Kidney (tissue), 14 donors: ENCODE results near the gene S100A5. TPM values are rescaled to one million over a fixed set of nuclear protein-coding genes. Genes with fewer than 3 reads are reported as not detected.
"Not testable (repeated sequence)": the region's sequence is repeated elsewhere in the genome, so short reads cannot be mapped to it uniquely, and the experiment has no call there.

Experiments used
- DNase-seq, 5 donors: peaks; one replicate each; pipeline ENCODE4 v3.0.0-alpha.2; 2013 to 2020
- FAIRE-seq: peaks from 2 replicates; lab custom pipeline; 2012; peaks lifted over from hg19 to GRCh38; lab: Jason Lieb, UNC
- H3K27ac ChIP-seq, 2 donors: one replicate each; pipeline ENCODE4 v1.7.0; 2013; ENCODE audit warnings: low read depth in 2 of 2, low read length in 2 of 2, inconsistent platforms in 1 of 2
- H3K27me3 ChIP-seq: one replicate; pipeline ENCODE4 v1.7.1; 2013; ENCODE audit warnings: low read length, inconsistent platforms; ENCODE audit not compliant: control insufficient read depth, insufficient read depth
- H3K36me3 ChIP-seq, 3 donors: one replicate each; pipeline versions ENCODE4 v1.7.0 to v1.7.1; 2013; ENCODE audit warnings: low read length in 3 of 3, control low read depth in 1 of 3, inconsistent platforms in 1 of 3; ENCODE audit not compliant: insufficient read depth in 3 of 3, control insufficient read depth in 2 of 3
- H3K4me1 ChIP-seq, 3 donors: one replicate each; pipeline versions ENCODE4 v1.7.0 to v1.7.1; 2013; ENCODE audit warnings: low read length in 3 of 3, inconsistent platforms in 1 of 3, low read depth in 1 of 3; ENCODE audit not compliant: control insufficient read depth in 2 of 3, insufficient read depth in 2 of 3
- H3K4me3 ChIP-seq, 3 donors: one replicate each; pipeline versions ENCODE4 v1.7.0 to v1.8.1; 2013; ENCODE audit warnings: low read length in 3 of 3, control low read depth in 1 of 3, inconsistent platforms in 1 of 3
- H3K9ac ChIP-seq, 3 donors: one replicate each; pipeline versions ENCODE4 v1.7.0 to v1.7.1; 2013; ENCODE audit warnings: low read length in 3 of 3, control low read depth in 1 of 3, inconsistent platforms in 1 of 3
- H3K9me3 ChIP-seq, 3 donors: one replicate each; pipeline versions ENCODE4 v1.7.0 to v1.7.1; 2013; ENCODE audit warnings: low read length in 3 of 3, control low read depth in 1 of 3, inconsistent platforms in 1 of 3; ENCODE audit not compliant: control insufficient read depth in 2 of 3, insufficient read depth in 1 of 3
- intact Hi-C: fragments of 100-400 bp; cut with DNase I; formaldehyde crosslinking; loops from one replicate; pipeline ENCODE4 v1.11.1; 2022
- polyA plus RNA-seq: library from polyadenylated mRNA; stranded (reverse); fragments of 350-450 nt; fragmentation: Illumina TruSeq; extraction: RNeasy Lipid Tissue Mini Kit (QIAGEN cat#74804); gene quantifications from one replicate; pipeline ENCODE4 v1.2.3, GENCODE V29; 2014; ENCODE audit warnings: low read depth, low replicate concordance; ENCODE audit not compliant: insufficient read depth
- total RNA-seq: library from RNA; stranded (reverse); fragmentation: NEBNext Ultra II Directional; extraction: Animal tissue kit (Norgen Biotek cat#: 25700); gene quantifications from one replicate; pipeline ENCODE4 v1.2.1, GENCODE V29; 2021
- TF ChIP-seq, protein P1 (sequence below): IDR thresholded peaks from 3 replicates; pipeline ENCODE4 v1.5.1; 2012; ENCODE audit warnings: mild to moderate bottlenecking, moderate library complexity, borderline replicate concordance; ENCODE audit not compliant: insufficient read depth; ENCODE audit errors: extremely low read depth
- donor health status: control.
- donor health status: control.
- donor health status: control.
- donor health status: control.
- donor health status: control.
- donor health status: DM: yes; HTN: yes; CAD: no.
- donor health status: Normal renal cell carcinoma (clear cell type).

S100A5 gene
- total and polyA plus RNA-seq, 2 donors from 2014 or later = 0.91 to 1.9 TPM

DNA sequence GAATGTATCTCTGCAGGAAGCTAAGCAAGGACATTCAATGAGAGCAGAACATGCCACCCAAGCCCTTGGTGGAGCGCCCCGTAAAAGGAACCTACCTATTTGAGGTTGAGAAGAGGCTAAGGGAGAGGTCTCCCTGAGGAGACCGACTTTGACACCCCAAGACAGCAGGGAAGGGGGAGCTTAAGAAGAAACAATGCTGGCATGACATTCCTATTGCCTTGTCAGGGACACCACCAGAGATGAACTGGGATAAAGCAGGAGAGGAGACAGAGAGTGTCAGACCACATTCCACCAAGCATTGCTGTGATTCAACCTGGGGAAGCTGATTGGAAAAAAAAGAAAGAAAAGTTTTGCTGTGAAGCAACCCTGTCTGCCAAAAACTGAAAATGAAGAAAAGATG, 38.2 kb upstream of the S100A5 start:
- H3K36me3 ChIP-seq = no peaks in the 10 kb centered on the region
- DNase-seq (peak in 1 of 5 donors; percentile 2), FAIRE-seq (no peak)
- intact Hi-C loops = no loop called here
- no peak overlapping the region for H3K9ac ChIP-seq
- no peaks in the 10 kb centered on the region for H3K27me3 ChIP-seq
- H3K27ac ChIP-seq = no peak overlapping the region
- no peaks in the 10 kb centered on the region for H3K9me3 ChIP-seq
- TF ChIP-seq, protein P1, sequence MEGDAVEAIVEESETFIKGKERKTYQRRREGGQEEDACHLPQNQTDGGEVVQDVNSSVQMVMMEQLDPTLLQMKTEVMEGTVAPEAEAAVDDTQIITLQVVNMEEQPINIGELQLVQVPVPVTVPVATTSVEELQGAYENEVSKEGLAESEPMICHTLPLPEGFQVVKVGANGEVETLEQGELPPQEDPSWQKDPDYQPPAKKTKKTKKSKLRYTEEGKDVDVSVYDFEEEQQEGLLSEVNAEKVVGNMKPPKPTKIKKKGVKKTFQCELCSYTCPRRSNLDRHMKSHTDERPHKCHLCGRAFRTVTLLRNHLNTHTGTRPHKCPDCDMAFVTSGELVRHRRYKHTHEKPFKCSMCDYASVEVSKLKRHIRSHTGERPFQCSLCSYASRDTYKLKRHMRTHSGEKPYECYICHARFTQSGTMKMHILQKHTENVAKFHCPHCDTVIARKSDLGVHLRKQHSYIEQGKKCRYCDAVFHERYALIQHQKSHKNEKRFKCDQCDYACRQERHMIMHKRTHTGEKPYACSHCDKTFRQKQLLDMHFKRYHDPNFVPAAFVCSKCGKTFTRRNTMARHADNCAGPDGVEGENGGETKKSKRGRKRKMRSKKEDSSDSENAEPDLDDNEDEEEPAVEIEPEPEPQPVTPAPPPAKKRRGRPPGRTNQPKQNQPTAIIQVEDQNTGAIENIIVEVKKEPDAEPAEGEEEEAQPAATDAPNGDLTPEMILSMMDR = no peak
- H3K4me3 ChIP-seq = no peak overlapping the region
- no peaks in the 10 kb centered on the region for H3K4me1 ChIP-seq

DNA sequence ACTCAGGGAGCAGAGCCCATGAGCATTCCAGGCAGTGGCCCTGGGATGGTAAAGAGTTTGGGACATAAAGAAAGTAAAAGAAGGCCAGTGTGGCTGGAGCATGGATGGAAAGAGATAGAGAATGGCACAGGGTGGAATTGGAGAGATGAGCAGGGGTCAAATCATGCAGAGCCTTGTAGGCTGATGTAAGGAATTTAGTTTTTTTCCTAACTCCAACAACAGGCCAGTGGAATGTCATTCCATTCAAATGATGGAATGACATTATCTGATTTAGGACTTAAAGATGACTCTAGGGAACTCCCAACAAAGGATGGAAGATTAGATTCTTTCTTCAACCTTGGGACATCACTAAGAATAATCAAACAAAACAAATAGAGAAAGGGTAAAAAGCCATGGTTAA, 37.8 kb upstream of the S100A5 start:
- H3K9ac ChIP-seq = no peak overlapping the region
- FAIRE-seq = no peak
- no peaks in the 10 kb centered on the region for H3K4me1 ChIP-seq
- H3K27me3 ChIP-seq = no peaks in the 10 kb centered on the region
- H3K4me3 ChIP-seq = no peak overlapping the region
- no peak overlapping the region for H3K27ac ChIP-seq
- intact Hi-C loops = no loop called here
- DNase-seq = no peak
- no peaks in the 10 kb centered on the region for H3K36me3 ChIP-seq
- H3K9me3 ChIP-seq = no peaks in the 10 kb centered on the region
- TF ChIP-seq, protein P1 = no peak

DNA sequence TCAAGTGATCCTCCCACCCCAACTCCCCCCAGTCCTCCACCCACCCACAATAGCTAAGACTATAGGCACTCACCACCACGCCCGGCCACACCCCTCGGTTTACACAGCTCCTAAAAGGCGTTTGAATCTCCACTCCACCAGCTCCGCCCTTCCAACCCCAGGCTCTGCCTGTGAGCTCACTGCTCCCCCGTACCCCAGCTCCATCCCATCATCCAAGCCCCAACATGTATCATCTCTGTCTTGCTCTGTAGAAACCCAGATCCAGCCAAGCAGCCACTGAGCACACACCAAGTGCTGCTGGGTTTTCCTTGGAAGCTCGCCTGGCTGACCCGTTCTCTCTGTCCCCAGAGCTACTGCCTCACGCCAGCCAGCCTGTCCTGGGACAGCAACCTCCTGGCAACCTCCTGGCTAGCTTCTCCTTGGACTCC, 36.9 kb upstream of the S100A5 start:
- Histone ChIP-seq H3K27me3 (no peaks in the 10 kb centered on the region), H3K9ac (no peak overlapping the region), H3K4me3 (no peak overlapping the region), H3K27ac (no peak overlapping the region), H3K9me3 (no peaks in the 10 kb centered on the region), H3K36me3 (no peaks in the 10 kb centered on the region), H3K4me1 (no peaks in the 10 kb centered on the region)
- TF ChIP-seq, protein P1 = no peak
- intact Hi-C loops = no loop called here
- DNase-seq = peak in 1 of 5 donors; percentile 75
- FAIRE-seq = no peak

DNA sequence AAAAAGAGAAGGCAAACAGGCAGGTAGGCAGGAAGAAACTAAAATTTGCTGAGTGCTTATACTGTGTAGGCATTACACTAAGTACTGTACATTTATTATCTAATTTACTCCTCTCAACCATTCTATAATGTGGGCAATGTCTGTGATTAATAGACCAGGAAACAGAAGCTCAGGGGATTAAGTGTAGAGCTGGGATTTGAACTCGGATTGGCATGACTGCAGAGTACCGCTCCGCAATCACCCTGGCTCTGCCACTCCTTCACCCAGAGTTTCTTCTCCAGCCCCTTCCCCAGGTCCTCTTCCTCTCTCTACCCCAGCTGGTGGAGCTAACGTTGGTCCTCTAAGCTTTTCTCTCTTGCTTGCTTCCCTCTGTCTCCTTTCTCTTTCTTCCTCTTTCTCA, 36.4 kb upstream of the S100A5 start:
- Histone ChIP-seq H3K36me3 (no peaks in the 10 kb centered on the region), H3K4me3 (no peak overlapping the region), H3K27ac (no peak overlapping the region), H3K9me3 (no peaks in the 10 kb centered on the region), H3K4me1 (no peaks in the 10 kb centered on the region), H3K9ac (no peak overlapping the region), H3K27me3 (no peaks in the 10 kb centered on the region)
- intact Hi-C loops = no loop called here
- TF ChIP-seq, protein P1 = no peak
- FAIRE-seq (no peak), DNase-seq (peak in 1 of 5 donors; percentile 3)

DNA sequence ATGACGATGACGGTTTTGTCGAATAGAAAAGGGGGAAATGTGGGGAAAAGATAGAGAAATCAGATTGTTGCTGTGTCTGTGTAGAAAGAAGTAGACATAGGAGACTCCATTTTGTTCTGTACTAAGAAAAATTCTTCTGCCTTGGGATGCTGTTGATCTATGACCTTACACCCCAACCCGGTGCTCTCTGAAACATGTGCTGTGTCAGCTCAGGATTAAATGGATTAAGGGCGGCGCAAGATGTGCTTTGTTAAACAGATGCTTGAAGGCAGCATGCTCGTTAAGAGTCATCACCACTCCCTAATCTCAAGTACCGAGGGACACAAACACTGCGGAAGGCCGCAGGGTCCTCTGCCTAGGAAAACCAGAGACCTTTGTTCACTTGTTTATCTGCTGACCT, 34.8 kb upstream of the S100A5 start:
- H3K4me1 ChIP-seq, FAIRE-seq, intact Hi-C loops, H3K27ac ChIP-seq, H3K9ac ChIP-seq, H3K4me3 ChIP-seq, DNase-seq, H3K36me3 ChIP-seq, H3K9me3 ChIP-seq, H3K27me3 ChIP-seq: not testable (repeated sequence)

DNA sequence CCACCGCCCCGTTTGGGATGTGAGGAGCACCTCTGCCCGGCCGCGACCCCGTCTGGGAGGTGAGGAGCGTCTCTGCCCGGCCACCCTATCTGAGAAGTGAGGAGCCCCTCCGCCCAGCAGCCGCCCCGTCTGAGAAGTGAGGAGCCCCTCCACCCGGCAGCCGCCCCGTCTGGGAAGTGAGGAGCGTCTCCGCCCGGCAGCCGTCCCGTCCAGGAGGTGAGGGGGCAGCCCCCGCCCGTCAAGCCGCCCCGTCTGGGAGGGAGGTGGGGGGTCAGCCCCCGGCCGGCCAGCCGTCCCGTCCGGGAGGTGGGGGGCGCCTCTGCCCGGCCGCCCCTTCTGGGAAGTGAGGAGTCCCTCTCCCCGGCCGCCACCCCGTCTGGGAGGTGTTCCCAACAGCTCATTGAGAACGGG, 34.4 kb upstream of the S100A5 start:
- FAIRE-seq, H3K27ac ChIP-seq, H3K27me3 ChIP-seq, H3K9ac ChIP-seq, H3K4me1 ChIP-seq, H3K4me3 ChIP-seq, intact Hi-C loops, H3K36me3 ChIP-seq, H3K9me3 ChIP-seq: not testable (repeated sequence)
- peak in 1 of 5 donors; percentile 60 for DNase-seq
